ENCODE results near the gene ZBTB7C.
A peak's percentile ranks its signal among the peaks of the same experiment; 100 is the strongest.

The ZBTB7C gene

GRCh38 chr18:48351216-48352050 lies 57.8 kb downstream of the ZBTB7C start:
- no peak for DNase-seq

- DNase-seq: no peak
These were observed 60.4 kb downstream of the ZBTB7C start for GRCh38 chr18:48348739-48349138.

- DNase-seq: no peak
These were observed 61.3 kb downstream of the ZBTB7C start for GRCh38 chr18:48347756-48348326.

GRCh38 chr18:48345596-48345995 lies 63.6 kb downstream of the ZBTB7C start:
- DNase-seq: peak in 1 of 2 experiments; percentile 25

GRCh38 chr18:48342581-48342980 lies 66.6 kb downstream of the ZBTB7C start:
- DNase-seq: no peak

- DNase-seq: no peak
These were observed 67.1 kb downstream of the ZBTB7C start for GRCh38 chr18:48342125-48342524.

- no peak for DNase-seq
These were observed 68.6 kb downstream of the ZBTB7C start for GRCh38 chr18:48340560-48340959.

- DNase-seq: no peak
These were observed 69.5 kb downstream of the ZBTB7C start for GRCh38 chr18:48339692-48340091.

GRCh38 chr18:48338915-48339314 lies 70.3 kb downstream of the ZBTB7C start:
- DNase-seq: no peak

- DNase-seq: no peak
These were observed 72.1 kb downstream of the ZBTB7C start for GRCh38 chr18:48337053-48337452.

- no peak for DNase-seq
These were observed 72.9 kb downstream of the ZBTB7C start for GRCh38 chr18:48336332-48336731.

- no peak for DNase-seq
These were observed 73.4 kb downstream of the ZBTB7C start for GRCh38 chr18:48335829-48336228.

- no peak for DNase-seq
These were observed 74.3 kb downstream of the ZBTB7C start for GRCh38 chr18:48334845-48335244.

GRCh38 chr18:48333563-48333962 lies 75.6 kb downstream of the ZBTB7C start:
- DNase-seq: no peak

GRCh38 chr18:48330016-48330991 lies 78.9 kb downstream of the ZBTB7C start:
- DNase-seq: no peak

- no peak for DNase-seq
These were observed 80.5 kb downstream of the ZBTB7C start for GRCh38 chr18:48328473-48329210.

GRCh38 chr18:48326901-48327675 lies 82.1 kb downstream of the ZBTB7C start:
- no peak for DNase-seq

- DNase-seq: no peak
These were observed 84.0 kb downstream of the ZBTB7C start for GRCh38 chr18:48325115-48325665.

GRCh38 chr18:48324651-48325050 lies 84.5 kb downstream of the ZBTB7C start:
- no peak for DNase-seq

GRCh38 chr18:48323151-48323550 lies 86.0 kb downstream of the ZBTB7C start:
- DNase-seq: no peak

- DNase-seq: no peak
These were observed 87.6 kb downstream of the ZBTB7C start for GRCh38 chr18:48321536-48321935.
